HL-60/S4 (cell line): Measurements from ENCODE around the gene PAIP2.
"Not testable (repeated sequence)": the region's sequence is repeated elsewhere in the genome, so short reads cannot be mapped to it uniquely, and the experiment has no call there.

Experiments used
- in situ Hi-C: fragments of 300-500 bp; cut with MboI; formaldehyde crosslinking; loops from 2 replicates; pipeline ENCODE4 v1.14.3; 2022; ENCODE audit warnings: low sequenced_read_pairs

The PAIP2 gene

GRCh38 chr5:139377226-139377625, 35.6 kb downstream of the PAIP2 start:
- in situ Hi-C loops, result no loop called here

- in situ Hi-C loops, result no loop called here
These were observed 36.6 kb downstream of the PAIP2 start for GRCh38 chr5:139378101-139378825.

GRCh38 chr5:139378941-139379361, 37.3 kb downstream of the PAIP2 start:
- in situ Hi-C loops, result no loop called here

GRCh38 chr5:139379626-139380449, 38.2 kb downstream of the PAIP2 start:
- in situ Hi-C loops, result no loop called here

GRCh38 chr5:139381837-139382761, 40.4 kb downstream of the PAIP2 start:
- in situ Hi-C loops, result no loop called here

GRCh38 chr5:139382807-139383206, 41.2 kb downstream of the PAIP2 start:
- in situ Hi-C loops, result no loop called here

GRCh38 chr5:139383275-139383992, 41.8 kb downstream of the PAIP2 start, which contains the start of gene SLC23A1:
Gene SLC23A1, minus strand, starts transcription at chr5:139383297. Its CDS starts 44 bp downstream, at chr5:139383253.
- in situ Hi-C loops, result no loop called here

- in situ Hi-C loops, result no loop called here
These were observed 42.4 kb downstream of the PAIP2 start for GRCh38 chr5:139383993-139384590.

GRCh38 chr5:139384591-139385051, 43.0 kb downstream of the PAIP2 start:
- in situ Hi-C loops, result no loop called here

GRCh38 chr5:139385061-139386049, 43.7 kb downstream of the PAIP2 start:
- in situ Hi-C loops, result no loop called here

- in situ Hi-C loops, result no loop called here
These were observed 44.4 kb downstream of the PAIP2 start for GRCh38 chr5:139386050-139386438.

- in situ Hi-C loops, result not testable (repeated sequence)
These were observed 45.3 kb downstream of the PAIP2 start for GRCh38 chr5:139386956-139387355.

GRCh38 chr5:139387611-139388197, 46.0 kb downstream of the PAIP2 start:
- in situ Hi-C loops, result no loop called here

GRCh38 chr5:139388198-139388821, 46.7 kb downstream of the PAIP2 start:
- in situ Hi-C loops, result no loop called here

GRCh38 chr5:139389701-139390638, 48.3 kb downstream of the PAIP2 start, which contains the start of gene MZB1:
Gene MZB1, minus strand, starts transcription at chr5:139389913. Its CDS starts 57 bp downstream, at chr5:139389856.
- in situ Hi-C loops, result no loop called here
